BJ (cell line): ENCODE results near the gene ITFG1. TPM values are rescaled to one million over a fixed set of nuclear protein-coding genes. Genes with fewer than 3 reads are reported as not detected.

ENCODE experiments used
- CTCF ChIA-PET: fragments of 350-600 bp; formaldehyde crosslinking; extraction: SDS; loops from one replicate; lab custom pipeline; 2021; ENCODE audit warnings: antibody characterized with exemption, inconsistent platforms; lab: Yijun Ruan, JAX
- POLR2A ChIA-PET: fragments of 300-600 bp; sonication (Branson Sonifier 250); formaldehyde crosslinking; extraction: SDS; loops from one replicate; lab custom pipeline; 2021; ENCODE audit warnings: antibody characterized with exemption; lab: Charles Lee
- DNase-seq: peaks from one replicate; pipeline ENCODE4 v3.0.0-alpha.2; 2011; ENCODE audit warnings: low read depth
- H3K27me3 ChIP-seq: 2 replicates; pipeline ENCODE4 v1.6.0; 2011; ENCODE audit warnings: low read length; ENCODE audit not compliant: control insufficient read depth, insufficient read depth
- H3K36me3 ChIP-seq: 2 replicates; pipeline ENCODE4 v1.5.1; 2011; ENCODE audit warnings: low read length; ENCODE audit not compliant: control insufficient read depth, insufficient read depth
- H3K4me3 ChIP-seq: 2 replicates; pipeline ENCODE4 v1.5.1; 2011; ENCODE audit warnings: low read depth, mild to moderate bottlenecking, control low read depth, low read length
- CTCF ChIP-seq: IDR thresholded peaks from 2 replicates; pipeline ENCODE4 v1.5.1; 2011; ENCODE audit warnings: low read depth, mild to moderate bottlenecking, control low read depth, inconsistent platforms, low read length, moderate library complexity; ENCODE audit not compliant: insufficient read depth
- polyA plus RNA-seq: library from polyadenylated mRNA; depleted of rRNA; stranded (reverse); fragments of >200 nt; gene quantifications from 2 replicates; pipeline ENCODE4 v1.2.3, GENCODE V29; 2011

The ITFG1 gene
- polyA plus RNA-seq, 1 experiment: 47.5 TPM

DNA sequence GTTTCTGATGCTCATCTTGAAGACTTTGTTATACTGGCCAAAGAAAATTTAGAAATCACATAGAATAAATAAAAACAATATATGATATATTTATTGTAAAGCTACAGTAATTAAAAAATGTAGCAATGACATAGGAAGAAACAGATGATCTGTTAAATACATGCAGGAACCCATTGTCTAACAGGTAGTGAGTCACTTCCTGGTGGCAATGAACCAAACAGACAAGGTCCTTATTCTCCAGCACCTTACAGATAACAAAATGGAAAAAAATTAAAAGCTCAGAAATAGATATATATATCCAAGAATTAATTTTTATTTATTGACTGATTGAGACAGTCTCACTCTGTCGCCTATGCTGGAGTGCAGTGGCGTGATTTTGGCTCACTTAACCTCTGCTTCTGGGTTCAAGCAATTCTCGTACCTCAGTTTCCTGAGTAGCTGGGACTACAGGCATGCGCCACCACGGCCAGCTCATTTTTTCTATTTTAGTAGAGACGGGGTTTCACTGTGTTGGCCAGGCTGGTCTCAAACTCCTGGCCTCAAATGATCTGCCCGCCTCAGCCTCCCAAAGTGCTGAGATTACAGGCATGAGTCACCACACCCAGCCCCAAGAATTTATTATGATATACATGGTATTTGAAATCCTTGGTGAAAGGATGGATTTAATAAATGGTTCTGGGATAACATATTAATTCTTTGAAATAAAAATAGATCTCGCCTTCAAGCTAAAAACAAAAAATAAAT, 324.6 kb downstream of the ITFG1 start:
- ChIA-PET POLR2A (no interaction called here), CTCF (interaction anchor here (1.3 kb wide), 1 partner anchor 9 kb away, joined by 3 read pairs; no protein-coding TSS in a partner anchor)
- Histone ChIP-seq H3K27me3 (no peaks in the 10 kb centered on the region), H3K36me3 (no peaks in the 10 kb centered on the region), H3K4me3 (no peak overlapping the region)
- no peak for DNase-seq
- no peak for TF ChIP-seq CTCF

DNA sequence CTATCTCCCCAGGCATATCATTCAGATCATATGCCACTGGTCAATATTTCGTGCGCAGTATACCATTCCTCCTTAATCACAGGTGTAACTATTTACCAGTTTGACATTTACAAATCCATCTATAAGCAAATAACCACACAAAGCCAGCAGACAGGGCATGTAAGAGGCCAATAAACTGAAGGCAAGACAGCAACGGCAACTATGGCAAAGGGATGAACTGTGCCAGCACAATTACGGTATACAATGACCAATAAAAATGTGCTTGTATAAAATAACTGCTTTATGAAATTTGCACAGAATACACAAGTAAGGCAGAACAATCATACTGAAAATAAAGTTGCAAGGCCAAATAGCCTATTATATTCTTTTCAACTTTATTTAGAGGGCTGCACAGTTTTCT, 326.3 kb downstream of the ITFG1 start:
- no peaks in the 10 kb centered on the region for H3K36me3 ChIP-seq
- TF ChIP-seq CTCF: no peak
- H3K4me3 ChIP-seq: no peak overlapping the region
- CTCF ChIA-PET: no interaction called here
- no peak for DNase-seq
- H3K27me3 ChIP-seq: no peaks in the 10 kb centered on the region
- POLR2A ChIA-PET: no interaction called here

DNA sequence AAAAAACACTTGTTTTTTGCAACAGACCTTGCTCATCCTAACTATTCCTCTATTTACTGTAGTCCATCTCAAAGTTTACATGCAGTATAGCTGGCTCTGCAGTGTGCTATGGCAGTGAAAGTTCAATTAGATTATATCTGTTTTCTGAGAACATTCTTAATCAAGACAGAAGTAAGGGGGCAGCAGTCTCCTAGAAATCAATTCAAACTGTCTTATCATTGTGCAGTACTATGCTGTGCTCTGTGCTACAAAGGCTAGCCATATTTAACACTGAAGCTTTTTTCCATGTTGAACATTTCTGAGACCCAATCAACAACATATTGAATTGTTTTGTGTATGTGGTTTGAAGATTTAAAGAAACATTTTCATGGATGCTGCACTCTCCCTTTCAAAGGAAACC, 328.6 kb downstream of the ITFG1 start:
- H3K4me3 ChIP-seq: no peak overlapping the region
- ChIA-PET CTCF (interaction anchor here (0.6 to 3.6 kb wide), 4 partner anchors 10 to 1025 kb away, joined by 3 to 14 read pairs (median 5); partner anchors contain the start of gene NETO2), POLR2A (no interaction called here)
- no peak for TF ChIP-seq CTCF
- H3K27me3 ChIP-seq: no peaks in the 10 kb centered on the region
- H3K36me3 ChIP-seq: no peaks in the 10 kb centered on the region
- DNase-seq: no peak

DNA sequence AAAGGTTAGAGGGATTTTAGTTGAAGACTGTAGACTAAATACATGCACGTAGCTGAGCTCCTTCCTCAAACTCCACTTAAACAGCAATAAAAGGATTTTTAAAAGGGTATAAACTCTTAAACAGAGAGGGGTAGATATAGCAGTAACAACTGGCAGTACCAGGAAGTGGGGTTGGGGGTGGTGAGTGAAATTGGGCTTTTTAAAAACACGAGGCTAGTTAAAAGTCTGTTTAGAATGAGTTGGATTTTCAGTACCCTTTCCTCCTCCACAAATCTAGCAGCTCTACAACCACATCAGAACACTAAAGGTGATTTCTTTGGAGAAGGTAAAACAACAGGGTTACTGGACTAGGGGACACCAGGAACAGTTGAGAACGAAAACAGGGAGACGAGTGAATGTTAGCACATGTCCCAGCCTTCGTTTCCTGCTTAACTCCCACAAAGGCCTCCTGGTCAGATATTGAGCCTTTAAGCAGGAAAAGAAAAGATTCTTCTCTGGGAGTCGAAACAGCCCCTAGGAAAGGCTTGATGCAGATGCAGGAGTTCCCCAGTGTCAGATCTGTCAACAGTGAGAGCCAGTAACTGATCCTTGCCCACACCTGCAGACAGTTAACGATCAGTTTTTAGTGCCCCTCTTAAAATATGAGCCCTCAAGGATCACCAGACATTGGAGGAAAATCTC, 331.0 kb downstream of the ITFG1 start:
- Histone ChIP-seq H3K36me3 (no peaks in the 10 kb centered on the region), H3K4me3 (no peak overlapping the region), H3K27me3 (no peaks in the 10 kb centered on the region)
- POLR2A ChIA-PET: interaction anchor here (0.6 kb wide), 1 partner anchor 35 kb away, joined by 3 read pairs; no protein-coding TSS in a partner anchor
- DNase-seq: no peak
- no peak for TF ChIP-seq CTCF
- CTCF ChIA-PET: interaction anchor here (0.9 to 3.6 kb wide), 3 partner anchors 12 to 14 kb away, joined by 3 to 14 read pairs (median 11); partner anchors contain the start of gene NETO2

DNA sequence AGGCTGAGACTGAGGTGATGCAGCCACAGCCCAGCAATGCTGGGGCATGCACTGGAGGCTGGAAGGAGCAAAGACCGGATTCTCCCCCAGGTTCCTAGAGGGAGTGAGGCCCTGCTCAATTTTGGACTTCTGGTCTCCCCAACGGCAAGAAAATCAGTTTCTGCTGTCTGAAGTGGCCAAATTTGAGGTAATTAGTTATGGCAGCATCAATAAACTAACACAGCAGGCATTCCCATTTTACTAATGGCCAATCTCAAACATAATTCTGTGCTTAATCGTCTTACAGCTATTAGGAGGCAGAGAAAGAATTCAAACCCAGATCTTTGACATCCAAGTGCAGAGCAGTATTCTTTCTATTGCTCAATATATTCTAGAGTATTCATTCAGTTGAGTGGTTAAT, 333.3 kb downstream of the ITFG1 start:
- CTCF ChIA-PET: interaction anchor here (1.1 to 2.4 kb wide), 5 partner anchors 10 to 90 kb away, joined by 3 to 11 read pairs (median 4); no protein-coding TSS in a partner anchor
- DNase-seq: no peak
- POLR2A ChIA-PET: no interaction called here
- no peaks in the 10 kb centered on the region for H3K27me3 ChIP-seq
- TF ChIP-seq CTCF: no peak
- H3K36me3 ChIP-seq: no peaks in the 10 kb centered on the region
- no peak overlapping the region for H3K4me3 ChIP-seq
